Sigmoid colon (tissue), 7 donors: Measurements from ENCODE around the gene RBM17. TPM values are rescaled to one million over a fixed set of nuclear protein-coding genes. Genes with fewer than 3 reads are reported as not detected.

Source experiments
- DNase-seq: peaks from one replicate; pipeline ENCODE4 v3.0.0-alpha.2; 2019
- H3K27ac ChIP-seq, 4 donors: fragments of 200-600 bp; sonication (generic); one replicate each; pipeline ENCODE4 v1.5.1; 2016 to 2019; ENCODE audit warnings: mild to moderate bottlenecking in 1 of 4
- H3K27me3 ChIP-seq, 3 donors: fragments of 200-600 bp; sonication (generic); one replicate each; pipeline ENCODE4 v1.5.1; 2019; ENCODE audit warnings: mild to moderate bottlenecking in 1 of 3
- H3K36me3 ChIP-seq, 4 donors: fragments of 200-600 bp; sonication (generic); one replicate each; pipeline ENCODE4 v1.5.1; 2016 to 2019
- H3K4me1 ChIP-seq, 4 donors: fragments of 200-600 bp; sonication (generic); one replicate each; pipeline ENCODE4 v1.5.1; 2017 to 2019
- H3K4me3 ChIP-seq, 4 donors: fragments of 200-600 bp; sonication (generic); one replicate each; pipeline ENCODE4 v1.5.1; 2017 to 2019; ENCODE audit warnings: mild to moderate bottlenecking in 2 of 4, moderate library complexity in 1 of 4
- H3K9me3 ChIP-seq, 4 donors: fragments of 200-600 bp in 3 of 4; sonication (generic) in 3 of 4; one replicate each; pipeline versions ENCODE4 v1.5.1 to v1.6.1; 2013 to 2019
- EP300 ChIP-seq, 4 donors: sonication (generic); formaldehyde crosslinking; IDR thresholded peaks; one replicate each; pipeline ENCODE4 v1.6.1; 2017; ENCODE audit warnings: antibody characterized with exemption in 4 of 4
- POLR2A ChIP-seq, 2 donors: fragments of 450-650 bp; IDR thresholded peaks; one replicate each; pipeline ENCODE4 v1.6.1; 2016; ENCODE audit warnings: antibody characterized with exemption in 2 of 2, mild to moderate bottlenecking in 2 of 2, moderate library complexity in 2 of 2
- POLR2AphosphoS5 ChIP-seq, 4 donors: sonication (generic); formaldehyde crosslinking; IDR thresholded peaks; one replicate each; pipeline ENCODE4 v1.6.1; 2017; ENCODE audit warnings: antibody characterized with exemption in 4 of 4
- WGBS, 2 donors: extraction: QIAGEN DNeasy Blood & Tissue Kit; methylation state at CpG; one replicate each; pipeline ENCODE4 v1.1.7; 2013; 5-methylcytosine and 5-hydroxymethylcytosine counted together
- intact Hi-C: fragments of 100-400 bp; cut with DNase I; formaldehyde crosslinking; loops from one replicate; pipeline ENCODE4 v1.15.1; 2023
- polyA plus RNA-seq, 3 donors: library from polyadenylated mRNA; stranded (reverse); fragments of 200-250 nt; gene quantifications; one replicate each; pipeline ENCODE4 v1.2.3, GENCODE V29; 2013
- total RNA-seq, 4 donors: library from RNA; depleted of rRNA; stranded (reverse); fragments of >200 nt; gene quantifications; one replicate each; pipeline ENCODE4 v1.1.0, GENCODE V29; 2016
- TF ChIP-seq, protein P1 (sequence below), 4 experiments: fragments of 450-650 bp in 3 of 4; fragments of 200-600 bp in 1 of 4; IDR thresholded peaks; one replicate each; pipeline ENCODE4 v1.5.1; 2016 to 2019; ENCODE audit warnings: antibody characterized with exemption in 4 of 4, mild to moderate bottlenecking in 3 of 4, moderate library complexity in 2 of 4
- donor health status: healthy with polysubstance abuse.
- donor health status: Bipolar disorder and iron deficiency.
- donor health status: healthy.

The RBM17 gene
- total and polyA plus RNA-seq, 7 donors, result 32.8 to 74.2 (median 52.4) TPM

GRCh38 chr10:6095810-6096570 lies 7.2 kb downstream of the RBM17 start:
- H3K27ac ChIP-seq, result no peak overlapping the region
- no peak overlapping the region for H3K4me3 ChIP-seq
- peaks cover 0 to 50% (median 27%) of the 10 kb centered on the region in 4 donors for H3K4me1 ChIP-seq
- intact Hi-C loops, result no loop called here
- H3K36me3 ChIP-seq, result peaks cover 0 to 34% (median 5%) of the 10 kb centered on the region in 4 donors
- H3K9me3 ChIP-seq, result no peaks in the 10 kb centered on the region
- 83 to 89% methylated on average over 12 of the region's 12 CpGs for WGBS, 2 donors
- H3K27me3 ChIP-seq, result no peaks in the 10 kb centered on the region
- no peak for TF ChIP-seq EP300 (IDR thresholded peaks at IDR 0.05)
- TF ChIP-seq POLR2AphosphoS5 (IDR thresholded peaks at IDR 0.05), result no peak
- no peak for TF ChIP-seq POLR2A (IDR thresholded peaks at IDR 0.05)
- TF ChIP-seq, protein P1, sequence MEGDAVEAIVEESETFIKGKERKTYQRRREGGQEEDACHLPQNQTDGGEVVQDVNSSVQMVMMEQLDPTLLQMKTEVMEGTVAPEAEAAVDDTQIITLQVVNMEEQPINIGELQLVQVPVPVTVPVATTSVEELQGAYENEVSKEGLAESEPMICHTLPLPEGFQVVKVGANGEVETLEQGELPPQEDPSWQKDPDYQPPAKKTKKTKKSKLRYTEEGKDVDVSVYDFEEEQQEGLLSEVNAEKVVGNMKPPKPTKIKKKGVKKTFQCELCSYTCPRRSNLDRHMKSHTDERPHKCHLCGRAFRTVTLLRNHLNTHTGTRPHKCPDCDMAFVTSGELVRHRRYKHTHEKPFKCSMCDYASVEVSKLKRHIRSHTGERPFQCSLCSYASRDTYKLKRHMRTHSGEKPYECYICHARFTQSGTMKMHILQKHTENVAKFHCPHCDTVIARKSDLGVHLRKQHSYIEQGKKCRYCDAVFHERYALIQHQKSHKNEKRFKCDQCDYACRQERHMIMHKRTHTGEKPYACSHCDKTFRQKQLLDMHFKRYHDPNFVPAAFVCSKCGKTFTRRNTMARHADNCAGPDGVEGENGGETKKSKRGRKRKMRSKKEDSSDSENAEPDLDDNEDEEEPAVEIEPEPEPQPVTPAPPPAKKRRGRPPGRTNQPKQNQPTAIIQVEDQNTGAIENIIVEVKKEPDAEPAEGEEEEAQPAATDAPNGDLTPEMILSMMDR (IDR thresholded peaks at IDR 0.05), result no peak
- DNase-seq, result no peak

DNA sequence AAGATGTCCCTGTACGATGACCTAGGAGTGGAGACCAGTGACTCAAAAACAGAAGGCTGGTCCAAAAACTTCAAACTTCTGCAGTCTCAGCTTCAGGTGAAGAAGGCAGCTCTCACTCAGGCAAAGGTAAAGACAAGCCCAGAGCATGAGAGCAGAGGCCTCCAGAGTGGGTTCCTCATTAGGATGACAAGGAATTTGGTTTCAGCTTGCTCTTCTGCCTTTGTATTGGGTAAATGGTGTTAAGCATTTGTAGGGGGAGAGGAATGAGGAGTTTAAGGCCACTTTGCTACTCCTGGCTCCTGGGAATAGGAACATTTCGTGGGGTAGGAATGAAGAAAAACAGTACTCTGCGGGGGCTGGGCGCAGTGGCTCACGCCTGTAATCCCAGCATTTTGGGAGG lies 8.2 kb downstream of the RBM17 start:
- Histone ChIP-seq H3K27me3 (no peaks in the 10 kb centered on the region), H3K27ac (no peak overlapping the region), H3K36me3 (peaks cover 5 to 45% (median 5%) of the 10 kb centered on the region in 4 donors), H3K9me3 (no peaks in the 10 kb centered on the region), H3K4me1 (peaks cover 0 to 40% (median 17%) of the 10 kb centered on the region in 4 donors), H3K4me3 (no peak overlapping the region)
- no peak for TF ChIP-seq EP300 (IDR thresholded peaks at IDR 0.05)
- TF ChIP-seq POLR2AphosphoS5 (IDR thresholded peaks at IDR 0.05), result no peak
- TF ChIP-seq, protein P1 (IDR thresholded peaks at IDR 0.05), result no peak
- TF ChIP-seq POLR2A (IDR thresholded peaks at IDR 0.05), result no peak
- 93 to 95% methylated on average over 5 of the region's 5 CpGs for WGBS, 2 donors
- intact Hi-C loops, result no loop called here
- no peak for DNase-seq

- Histone ChIP-seq H3K36me3 (peaks cover 5 to 56% (median 7%) of the 10 kb centered on the region in 4 donors), H3K4me3 (no peak overlapping the region), H3K4me1 (peaks cover 0 to 30% (median 11%) of the 10 kb centered on the region in 4 donors), H3K9me3 (no peaks in the 10 kb centered on the region), H3K27me3 (no peaks in the 10 kb centered on the region), H3K27ac (no peak overlapping the region)
- no peak for TF ChIP-seq POLR2AphosphoS5 (IDR thresholded peaks at IDR 0.05)
- no peak for TF ChIP-seq POLR2A (IDR thresholded peaks at IDR 0.05)
- no peak for DNase-seq
- WGBS, 2 donors, result 87 to 93% methylated on average over 7 of the region's 7 CpGs
- intact Hi-C loops, result no loop called here
Observed at GRCh38 chr10:6098156-6098555, 9.3 kb downstream of the RBM17 start.

DNA sequence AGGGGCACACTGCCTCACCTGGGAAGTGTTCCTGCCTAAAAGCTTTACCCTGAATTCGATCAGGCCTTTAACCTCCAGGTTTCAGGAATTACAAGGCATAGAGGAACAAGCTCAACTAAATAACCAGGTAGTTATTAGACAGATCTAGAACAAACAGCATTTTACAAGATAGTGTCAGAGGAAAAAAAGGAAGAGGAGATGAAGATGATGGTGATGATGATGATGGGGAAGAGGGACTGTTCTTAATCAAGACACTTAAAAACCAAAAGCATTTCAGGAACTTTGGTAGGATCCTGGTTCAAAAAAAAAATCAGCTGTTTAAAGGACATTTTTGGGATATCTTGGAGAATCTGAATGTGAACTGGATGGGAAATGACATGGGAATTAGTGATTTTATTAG lies 11.5 kb downstream of the RBM17 start:
- TF ChIP-seq POLR2A (IDR thresholded peaks at IDR 0.05) (no peak), POLR2AphosphoS5 (IDR thresholded peaks at IDR 0.05) (no peak), EP300 (IDR thresholded peaks at IDR 0.05) (no peak)
- TF ChIP-seq, protein P1 (IDR thresholded peaks at IDR 0.05), result no peak
- H3K4me1 ChIP-seq, result peaks cover 0 to 10% (median 5%) of the 10 kb centered on the region in 4 donors
- 67 to 88% methylated on average over 1 of the region's 1 CpG for WGBS, 2 donors
- H3K36me3 ChIP-seq, result peaks cover 5 to 77% (median 7%) of the 10 kb centered on the region in 4 donors
- H3K9me3 ChIP-seq, result no peaks in the 10 kb centered on the region
- no peaks in the 10 kb centered on the region for H3K27me3 ChIP-seq
- no peak overlapping the region for H3K27ac ChIP-seq
- intact Hi-C loops, result no loop called here
- DNase-seq, result no peak
- no peak overlapping the region for H3K4me3 ChIP-seq

DNA sequence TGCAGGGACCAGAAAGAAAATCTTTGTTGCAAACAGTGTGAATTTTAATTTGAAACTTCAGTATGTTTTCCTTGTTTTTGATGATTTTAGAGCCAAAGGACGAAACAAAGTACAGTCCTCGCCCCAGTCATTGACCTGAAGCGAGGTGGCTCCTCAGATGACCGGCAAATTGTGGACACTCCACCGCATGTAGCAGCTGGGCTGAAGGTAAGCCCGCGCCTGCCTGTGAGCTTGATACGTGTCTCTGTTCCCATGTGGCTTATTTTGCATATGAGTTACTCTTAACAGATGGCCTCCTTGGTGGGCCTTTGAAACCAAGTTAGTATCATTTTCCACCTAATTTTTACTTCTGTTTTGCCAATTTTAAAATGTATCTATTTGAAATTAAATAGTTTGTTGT lies 12.3 kb downstream of the RBM17 start:
- Histone ChIP-seq H3K36me3 (peaks cover 5 to 85% (median 7%) of the 10 kb centered on the region in 4 donors), H3K27ac (no peak overlapping the region), H3K9me3 (no peaks in the 10 kb centered on the region), H3K4me3 (no peak overlapping the region), H3K4me1 (peaks cover 0 to 2% (median under 1%) of the 10 kb centered on the region in 4 donors), H3K27me3 (no peaks in the 10 kb centered on the region)
- no peak for TF ChIP-seq POLR2A (IDR thresholded peaks at IDR 0.05)
- no peak for TF ChIP-seq POLR2AphosphoS5 (IDR thresholded peaks at IDR 0.05)
- TF ChIP-seq, protein P1 (IDR thresholded peaks at IDR 0.05), result no peak
- TF ChIP-seq EP300 (IDR thresholded peaks at IDR 0.05), result no peak
- intact Hi-C loops, result no loop called here
- 85 to 91% methylated on average over 8 of the region's 8 CpGs for WGBS, 2 donors
- DNase-seq, result no peak
